BE2C (cell line): ENCODE results near the gene MAB21L3. TPM values are rescaled to one million over a fixed set of nuclear protein-coding genes. Genes with fewer than 3 reads are reported as not detected.

Experiments
- DNase-seq: peaks from one replicate; pipeline ENCODE4 v3.0.0-alpha.2; 2020
- H3K27me3 ChIP-seq: fragments of 250-450 bp; sonication (Bioruptor Pico); 2 replicates; pipeline ENCODE4 v1.5.1; 2020; ENCODE audit warnings: mild to moderate bottlenecking
- H3K36me3 ChIP-seq: fragments of 250-450 bp; sonication (Bioruptor Pico); 2 replicates; pipeline ENCODE4 v1.5.1; 2020; ENCODE audit warnings: mild to moderate bottlenecking
- H3K4me1 ChIP-seq: fragments of 250-450 bp; sonication (Bioruptor Pico); 2 replicates; pipeline ENCODE4 v1.5.1; 2020
- H3K4me3 ChIP-seq: 2 replicates; pipeline ENCODE4 v1.5.1; 2011; ENCODE audit warnings: low read depth, low read length
- H3K9me3 ChIP-seq: fragments of 250-450 bp; sonication (Bioruptor Pico); 2 replicates; pipeline ENCODE4 v1.5.1; 2020
- polyA plus RNA-seq: library from polyadenylated mRNA; unstranded; fragments of >200 nt; gene quantifications from one replicate; pipeline ENCODE4 v1.2.1, GENCODE V29; 2012; ENCODE audit warnings: low read depth, missing spikeins; ENCODE audit not compliant: insufficient read length, insufficient read depth
- TF ChIP-seq, protein P1 (sequence below): IDR thresholded peaks from 2 replicates; pipeline ENCODE4 v1.5.1; 2012; ENCODE audit warnings: mild to moderate bottlenecking, low read depth, low read length

MAB21L3 gene
- polyA plus RNA-seq: not detected

DNA sequence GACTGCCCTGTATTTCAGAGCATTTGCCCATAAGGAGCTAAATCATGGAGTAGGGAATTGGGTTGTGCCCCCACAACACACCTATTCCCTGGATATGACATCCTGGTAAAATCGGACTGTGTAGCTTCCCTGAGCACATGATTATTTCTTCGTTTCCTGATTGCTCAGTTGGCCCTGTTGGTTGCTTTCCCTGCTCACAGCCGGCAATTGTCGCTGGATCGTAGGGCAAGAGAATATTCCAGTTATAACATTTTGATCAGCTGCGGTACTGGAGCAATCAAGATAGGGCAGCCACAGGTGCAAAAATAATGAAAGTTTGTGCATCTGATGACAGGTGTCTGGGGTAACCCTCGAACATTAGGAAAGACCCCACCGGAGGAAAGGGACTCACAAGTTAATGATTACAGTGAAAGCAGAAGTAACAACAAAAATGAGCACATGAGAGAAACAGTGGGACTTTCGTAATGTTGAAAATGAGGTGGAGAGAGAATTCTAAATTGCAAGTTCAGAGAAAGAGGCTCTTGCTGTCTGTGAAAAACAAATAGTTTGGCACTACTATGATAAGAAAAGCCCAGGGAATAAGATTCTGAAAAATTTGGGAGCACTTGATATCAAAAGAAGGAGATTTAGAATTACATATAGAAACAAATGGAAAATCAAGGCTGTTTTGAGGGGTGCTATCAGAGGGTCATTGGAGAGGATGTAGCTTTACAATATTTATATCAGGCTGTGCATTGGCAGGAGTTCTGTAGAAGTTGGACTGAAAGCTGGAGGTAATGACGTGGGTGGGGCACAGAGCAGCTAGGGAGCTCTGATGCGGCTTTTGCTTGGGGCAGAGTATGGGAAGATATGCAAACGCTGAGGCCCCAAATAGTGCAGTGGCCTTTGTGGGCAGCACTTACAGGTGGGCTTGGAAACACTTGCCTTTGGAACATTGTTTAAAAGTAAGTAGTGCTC is at the start of gene MAB21L3:
Gene MAB21L3, plus strand, starts transcription at position 833 of the 957 bp plus-strand sequence. CDS start 1,217 bp downstream, outside the sequence.
- H3K4me1 ChIP-seq: no peaks in the 10 kb centered on the region
- H3K9me3 ChIP-seq: no peaks in the 10 kb centered on the region
- no peak within 1 kb of the TSS for H3K4me3 ChIP-seq
- no peak for DNase-seq
- TF ChIP-seq, protein P1, sequence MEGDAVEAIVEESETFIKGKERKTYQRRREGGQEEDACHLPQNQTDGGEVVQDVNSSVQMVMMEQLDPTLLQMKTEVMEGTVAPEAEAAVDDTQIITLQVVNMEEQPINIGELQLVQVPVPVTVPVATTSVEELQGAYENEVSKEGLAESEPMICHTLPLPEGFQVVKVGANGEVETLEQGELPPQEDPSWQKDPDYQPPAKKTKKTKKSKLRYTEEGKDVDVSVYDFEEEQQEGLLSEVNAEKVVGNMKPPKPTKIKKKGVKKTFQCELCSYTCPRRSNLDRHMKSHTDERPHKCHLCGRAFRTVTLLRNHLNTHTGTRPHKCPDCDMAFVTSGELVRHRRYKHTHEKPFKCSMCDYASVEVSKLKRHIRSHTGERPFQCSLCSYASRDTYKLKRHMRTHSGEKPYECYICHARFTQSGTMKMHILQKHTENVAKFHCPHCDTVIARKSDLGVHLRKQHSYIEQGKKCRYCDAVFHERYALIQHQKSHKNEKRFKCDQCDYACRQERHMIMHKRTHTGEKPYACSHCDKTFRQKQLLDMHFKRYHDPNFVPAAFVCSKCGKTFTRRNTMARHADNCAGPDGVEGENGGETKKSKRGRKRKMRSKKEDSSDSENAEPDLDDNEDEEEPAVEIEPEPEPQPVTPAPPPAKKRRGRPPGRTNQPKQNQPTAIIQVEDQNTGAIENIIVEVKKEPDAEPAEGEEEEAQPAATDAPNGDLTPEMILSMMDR: no peak
- H3K36me3 ChIP-seq: no peaks in the 10 kb centered on the region
- H3K27me3 ChIP-seq: no peaks in the 10 kb centered on the region; the same call in none of the 2 replicates

- H3K9me3 ChIP-seq: no peaks in the 10 kb centered on the region
- peaks cover 2% of the 10 kb centered on the region; the same call in 1 of the 2 replicates for H3K27me3 ChIP-seq
- DNase-seq: no peak
- H3K4me3 ChIP-seq: no peak overlapping the region
- no peaks in the 10 kb centered on the region for H3K4me1 ChIP-seq
- TF ChIP-seq, protein P1: no peak
- H3K36me3 ChIP-seq: no peaks in the 10 kb centered on the region
Measured at GRCh38 chr1:116062201-116062600, 49.0 kb upstream of the MAB21L3 start.

- DNase-seq: no peak
- Histone ChIP-seq H3K27me3 (peaks cover 8% of the 10 kb centered on the region; the same call in 1 of the 2 replicates), H3K4me3 (no peak overlapping the region), H3K9me3 (no peaks in the 10 kb centered on the region), H3K36me3 (no peaks in the 10 kb centered on the region), H3K4me1 (no peaks in the 10 kb centered on the region)
- TF ChIP-seq, protein P1: no peak
Measured at GRCh38 chr1:116064616-116065015, 46.6 kb upstream of the MAB21L3 start.

DNA sequence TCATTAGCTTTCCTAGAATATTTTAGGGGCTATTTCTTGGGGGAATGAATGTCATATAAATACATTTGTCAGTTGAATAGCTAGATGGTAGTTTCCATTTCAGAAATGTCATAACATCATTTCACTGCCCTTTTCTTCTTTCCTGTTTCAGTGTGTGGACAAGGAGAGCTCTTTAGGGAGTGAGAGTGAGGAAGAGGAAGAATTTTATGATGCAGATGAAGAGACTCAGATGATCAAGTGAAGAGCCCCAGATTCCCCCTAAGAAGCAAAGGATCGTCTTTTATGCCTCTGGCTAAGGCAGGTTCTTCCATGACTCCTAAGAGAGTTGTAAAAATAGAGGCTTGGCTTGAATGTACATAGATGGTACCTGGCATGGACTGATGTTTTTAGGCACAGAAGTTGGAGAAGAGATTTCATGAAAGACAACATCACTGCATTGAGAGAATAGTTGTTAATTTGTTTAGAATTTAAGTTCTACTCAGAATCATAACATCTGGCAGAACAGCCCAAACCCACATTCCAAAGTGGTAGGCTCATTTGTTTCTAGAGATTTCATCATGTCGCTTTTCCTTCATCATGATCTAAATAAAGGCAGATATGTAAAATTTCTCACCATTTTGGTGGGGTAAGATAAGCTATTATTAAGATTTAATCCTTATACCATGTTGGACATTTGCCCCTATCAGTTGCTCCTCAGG is 44.2 kb upstream of the MAB21L3 start:
- DNase-seq: no peak
- H3K4me3 ChIP-seq: no peak overlapping the region
- TF ChIP-seq, protein P1: no peak
- no peaks in the 10 kb centered on the region for H3K4me1 ChIP-seq
- no peaks in the 10 kb centered on the region for H3K9me3 ChIP-seq
- peaks cover 8% of the 10 kb centered on the region; the same call in 1 of the 2 replicates for H3K27me3 ChIP-seq
- no peaks in the 10 kb centered on the region for H3K36me3 ChIP-seq

- no peak for DNase-seq
- no peaks in the 10 kb centered on the region for H3K36me3 ChIP-seq
- peaks cover 8% of the 10 kb centered on the region; the same call in 1 of the 2 replicates for H3K27me3 ChIP-seq
- no peaks in the 10 kb centered on the region for H3K9me3 ChIP-seq
- H3K4me3 ChIP-seq: no peak overlapping the region
- TF ChIP-seq, protein P1: no peak
- H3K4me1 ChIP-seq: no peaks in the 10 kb centered on the region
Measured at GRCh38 chr1:116067566-116067890, 43.7 kb upstream of the MAB21L3 start.
